Placental epithelial cell (primary cell): ENCODE measurements around the gene ZNF750. TPM values are rescaled to one million over a fixed set of nuclear protein-coding genes. Genes with fewer than 3 reads are reported as not detected.

Experiments used
- total RNA-seq: library from RNA; depleted of rRNA; stranded (reverse); fragments of >200 nt; gene quantifications from 2 replicates; pipeline ENCODE4 v1.2.3, GENCODE V29; 2012

Gene ZNF750
- total RNA-seq: not detected in 2 replicates

DNA sequence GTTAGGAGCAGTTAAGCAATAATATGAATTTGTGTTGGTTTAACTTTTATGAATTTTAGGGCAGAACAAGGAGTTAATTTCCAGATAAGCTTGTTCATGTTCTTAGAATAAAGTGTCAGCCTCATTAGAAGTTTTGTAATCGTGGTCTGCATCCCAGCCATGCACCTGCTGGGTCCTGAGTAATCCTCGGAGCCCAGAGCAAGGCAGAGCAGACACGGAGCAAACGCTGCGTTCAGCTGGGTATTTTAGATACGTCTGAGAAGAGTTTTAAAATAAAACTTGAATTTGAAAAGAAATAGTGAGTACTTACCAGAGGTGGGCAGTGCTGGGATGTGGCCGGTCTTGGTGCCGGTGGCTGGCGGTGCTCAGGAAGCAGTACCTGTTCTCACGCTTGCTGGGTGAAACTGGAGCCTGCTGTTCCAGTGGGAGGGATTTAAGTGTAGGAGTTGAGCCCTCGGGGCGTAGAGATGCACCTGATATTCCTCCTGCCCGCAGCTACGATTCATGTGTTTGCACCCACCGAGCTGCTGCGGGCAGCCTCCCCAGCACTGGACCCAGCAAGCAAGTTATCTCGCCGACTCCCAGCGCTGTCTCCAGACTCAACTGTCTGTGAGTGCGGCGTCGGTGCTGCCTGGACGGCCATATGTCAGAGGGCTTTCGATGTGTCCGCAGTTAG lies at the start of gene ZNF750:
Gene ZNF750, minus strand, starts transcription at position 406 of the 676 bp plus-strand sequence. CDS start 7,568 bp downstream, outside the sequence.

Other genes starting within 250 kb of the ZNF750 start
- gene WDR45B, start 191.6 kb downstream of the ZNF750 start, total RNA-seq: 51.4 and 52.2 TPM in 2 replicates
- 15.6 and 25.5 TPM in 2 replicates for gene RAB40B, start 141.3 kb downstream of the ZNF750 start, total RNA-seq
- gene FN3KRP, start 123.3 kb downstream of the ZNF750 start, total RNA-seq: 10.0 and 19.2 TPM in 2 replicates
- 0.11 and 0.79 TPM in 2 replicates for gene FN3K, start 104.4 kb downstream of the ZNF750 start, total RNA-seq
- gene TBCD, start 88.0 kb downstream of the ZNF750 start, total RNA-seq: 114 and 131 TPM in 2 replicates
- gene METRNL, start 239.6 kb upstream of the ZNF750 start, total RNA-seq: 41.1 and 55.7 TPM in 2 replicates